GM23338 (cell line): Measurements from ENCODE around the gene SYMPK. TPM values are rescaled to one million over a fixed set of nuclear protein-coding genes. Genes with fewer than 3 reads are reported as not detected.

Experiments
- ATAC-seq: fragments of 200-7000 bp; cut with Tn5 transposase; 3 replicates; pipeline ENCODE4 v1.9.1; 2020
- DNase-seq: peaks from one replicate; pipeline ENCODE4 v3.0.0-alpha.2; 2015; ENCODE audit warnings: low spot score
- H2AFZ ChIP-seq: fragments of 200-600 bp; sonication (generic); 2 replicates; pipeline ENCODE4 v1.8.0; 2016; ENCODE audit warnings: antibody characterized with exemption, mild to moderate bottlenecking, moderate library complexity
- H3F3A ChIP-seq: fragments of 200-600 bp; sonication (generic); replicated peaks from 2 replicates; pipeline ENCODE4 v1.8.0; 2017; ENCODE audit warnings: antibody characterized with exemption, mixed run types, low read depth
- H3K27ac ChIP-seq: fragments of 200-600 bp; sonication (generic); 2 replicates; pipeline ENCODE4 v1.6.1; 2016; ENCODE audit warnings: low read depth
- H3K27me3 ChIP-seq: fragments of 200-600 bp; sonication (generic); 2 replicates; pipeline ENCODE4 v1.8.0; 2016; ENCODE audit warnings: mild to moderate bottlenecking, mixed run types, moderate library complexity; ENCODE audit not compliant: insufficient read depth
- H3K36me3 ChIP-seq: fragments of 200-600 bp; sonication (generic); 2 replicates; pipeline ENCODE4 v1.8.0; 2016; ENCODE audit warnings: mild to moderate bottlenecking; ENCODE audit not compliant: insufficient read depth
- H3K4me1 ChIP-seq: fragments of 200-600 bp; sonication (generic); 2 replicates; pipeline ENCODE4 v1.8.0; 2016; ENCODE audit warnings: mild to moderate bottlenecking, moderate library complexity; ENCODE audit not compliant: insufficient read depth
- H3K4me2 ChIP-seq: fragments of 200-600 bp; sonication (generic); 2 replicates; pipeline ENCODE4 v1.7.1; 2017; ENCODE audit warnings: mixed run types
- H3K4me3 ChIP-seq: fragments of 200-600 bp; sonication (generic); 2 replicates; pipeline ENCODE4 v1.6.1; 2016; ENCODE audit warnings: mixed run types
- H3K79me2 ChIP-seq: fragments of 200-600 bp; sonication (generic); replicated peaks from 2 replicates; pipeline ENCODE4 v1.8.0; 2017; ENCODE audit warnings: mild to moderate bottlenecking; ENCODE audit not compliant: insufficient read depth
- H3K9me2 ChIP-seq: fragments of 200-600 bp; sonication (generic); 2 replicates; pipeline ENCODE4 v1.8.0; 2017; ENCODE audit not compliant: insufficient read depth
- H4K20me1 ChIP-seq: fragments of 200-600 bp; sonication (generic); replicated peaks from 2 replicates; pipeline ENCODE4 v1.8.0; 2017; ENCODE audit warnings: mild to moderate bottlenecking; ENCODE audit not compliant: insufficient read depth
- H3K27ac Mint-ChIP-seq: 2 replicates; pipeline ENCODE4 v1.8.0; 2020; ENCODE audit warnings: inconsistent platforms, mild to moderate bottlenecking, moderate library complexity, mixed read lengths
- H3K27me3 Mint-ChIP-seq: 3 replicates; pipeline ENCODE4 v1.8.0; 2022; ENCODE audit warnings: low read depth, mild to moderate bottlenecking, moderate library complexity, mixed read lengths, inconsistent platforms; ENCODE audit not compliant: insufficient read depth, poor library complexity
- H3K36me3 Mint-ChIP-seq: 3 replicates; pipeline ENCODE4 v1.8.0; 2021; ENCODE audit warnings: low read depth, mild to moderate bottlenecking, inconsistent platforms, moderate library complexity, mixed read lengths
- H3K4me1 Mint-ChIP-seq: 3 replicates; pipeline ENCODE4 v1.8.0; 2020; ENCODE audit warnings: mild to moderate bottlenecking, inconsistent platforms, mixed read lengths
- H3K4me3 Mint-ChIP-seq: 3 replicates; pipeline ENCODE4 v1.8.0; 2021; ENCODE audit warnings: moderate library complexity, mild to moderate bottlenecking, inconsistent platforms, mixed read lengths
- H3K9me3 Mint-ChIP-seq: 3 replicates; pipeline ENCODE4 v1.8.0; 2020; ENCODE audit warnings: moderate library complexity, mild to moderate bottlenecking, inconsistent platforms, mixed read lengths
- CREB1 ChIP-seq: fragments of 250-450 bp; sonication (Bioruptor Pico); IDR thresholded peaks from 2 replicates; pipeline ENCODE4 v1.5.0; 2020; ENCODE audit warnings: low read depth, mild to moderate bottlenecking, moderate library complexity
- CTCF ChIP-seq, 2 experiments: fragments of 200-600 bp in 1 of 2; sonication (generic) in 1 of 2; conservative IDR thresholded peaks; 2 replicates each; pipeline versions ENCODE4 v1.5.1 to v1.6.1; 2016 to 2017; ENCODE audit warnings: antibody characterized with exemption in 2 of 2, low read depth in 2 of 2, mild to moderate bottlenecking in 2 of 2, moderate library complexity in 1 of 2
- EZH2 ChIP-seq: fragments of 200-600 bp; sonication (generic); IDR thresholded peaks from one replicate; pipeline ENCODE4 v1.8.0; 2017; ENCODE audit warnings: antibody characterized with exemption, mild to moderate bottlenecking, low read depth; ENCODE audit not compliant: unreplicated experiment
- EZH2phosphoT487 ChIP-seq: fragments of 200-600 bp; sonication (generic); IDR thresholded peaks from one replicate; pipeline ENCODE4 v1.8.1; 2018; ENCODE audit warnings: antibody characterized with exemption; ENCODE audit not compliant: unreplicated experiment
- JUNB ChIP-seq: IDR thresholded peaks from one replicate; pipeline ENCODE4 v1.6.1; 2016; ENCODE audit warnings: antibody characterized with exemption; ENCODE audit not compliant: unreplicated experiment
- NANOG ChIP-seq: IDR thresholded peaks from 2 replicates; pipeline ENCODE4 v1.6.1; 2016; ENCODE audit warnings: antibody characterized with exemption, borderline replicate concordance
- POLR2AphosphoS5 ChIP-seq: IDR thresholded peaks from 2 replicates; pipeline ENCODE4 v1.6.1; 2016; ENCODE audit warnings: antibody characterized with exemption, low read depth
- REST ChIP-seq: IDR thresholded peaks from one replicate; pipeline ENCODE4 v1.6.1; 2018; ENCODE audit warnings: antibody characterized with exemption; ENCODE audit not compliant: unreplicated experiment
- STAT1 ChIP-seq: IDR thresholded peaks from one replicate; pipeline ENCODE4 v1.6.1; 2016; ENCODE audit warnings: antibody characterized with exemption; ENCODE audit not compliant: unreplicated experiment
- ZNF114 ChIP-seq: fragments of 250-450 bp; sonication (Bioruptor Pico); IDR thresholded peaks from 2 replicates; pipeline ENCODE4 v1.5.0; 2020; ENCODE audit warnings: mild to moderate bottlenecking, moderate library complexity
- ZNF331 ChIP-seq: fragments of 250-450 bp; sonication (Bioruptor Pico); IDR thresholded peaks from 2 replicates; pipeline ENCODE4 v1.5.0; 2020; ENCODE audit warnings: low read depth, mild to moderate bottlenecking, moderate library complexity
- ZNF462 ChIP-seq: fragments of 250-450 bp; sonication (Bioruptor Pico); IDR thresholded peaks from 2 replicates; pipeline ENCODE4 v1.5.0; 2020; ENCODE audit warnings: mild to moderate bottlenecking, moderate library complexity
- polyA plus RNA-seq: library from polyadenylated mRNA; unstranded; fragments of >200 nt; fragmentation: Nextera tagmentation; extraction: Ambion mirVana; gene quantifications from 2 replicates; pipeline ENCODE4 v1.2.1, GENCODE V29; 2016
- total RNA-seq: library from RNA; depleted of rRNA; stranded (reverse); fragments of >200 nt; shearing (Covaris generic); gene quantifications from 2 replicates; pipeline ENCODE4 v1.2.3, GENCODE V29; 2014

SYMPK gene
- total and polyA plus RNA-seq, 2 experiments from 2014 or later, result 36.8 to 82.1 TPM

- Histone ChIP-seq H3K4me3 (0 out of 2 replicates have a peak overlapping the region, but pooled peaks have one; percentile 32), H2AFZ (no peak overlapping the region), H3F3A (peaks cover 24% of the 10 kb centered on the region; the same call in 1 of the 2 replicates), H3K4me2 (peak overlapping the region; percentile 81; the same call in 1 of the 2 replicates), H3K27ac (no peak overlapping the region), H3K79me2 (0 out of 2 replicates have a peak, but pooled peaks cover 5% of the 10 kb centered on the region), H3K27me3 (no peaks in the 10 kb centered on the region), H4K20me1 (0 out of 2 replicates have a peak, but pooled peaks cover 4% of the 10 kb centered on the region), H3K4me1 (peaks cover 27% of the 10 kb centered on the region), H3K9me2 (no peaks in the 10 kb centered on the region), H3K36me3 (no peaks in the 10 kb centered on the region)
- DNase-seq (no peak), ATAC-seq (no peak)
- H3K9me3 Mint-ChIP-seq, result peaks cover 2% of the 10 kb centered on the region; the same call in 1 of the 3 replicates
- peaks cover 8% of the 10 kb centered on the region for H3K36me3 Mint-ChIP-seq
- TF ChIP-seq EZH2phosphoT487 (no peak), POLR2AphosphoS5 (no peak), CREB1 (CRISPR knock-in tag) (no peak), ZNF114 (CRISPR knock-in tag) (no peak), CTCF (conservative IDR thresholded peaks at IDR 0.05; ENCODE audit: low read depth in 2 of 2) (no peak), ZNF331 (CRISPR knock-in tag) (no peak), ZNF462 (CRISPR knock-in tag) (no peak), EZH2 (no peak), NANOG (no peak), REST (no peak), STAT1 (no peak), JUNB (no peak)
- peaks cover 29% of the 10 kb centered on the region for H3K27me3 Mint-ChIP-seq
- no peak overlapping the region for H3K27ac Mint-ChIP-seq
- H3K4me3 Mint-ChIP-seq, result peak overlapping the region; percentile 75; the same call in 1 of the 3 replicates
- peaks cover 30% of the 10 kb centered on the region for H3K4me1 Mint-ChIP-seq
These were observed 21.1 kb upstream of the SYMPK start for GRCh38 chr19:45883881-45884681.
